Mucosa of stomach (tissue), 1 donor: ENCODE data around the gene ESPNL.

Source experiments
- H3K27me3 ChIP-seq: one replicate; pipeline ENCODE4 v1.7.0; 2013; ENCODE audit warnings: mild to moderate bottlenecking, low read length; ENCODE audit not compliant: control insufficient read depth, insufficient read depth
- H3K36me3 ChIP-seq: one replicate; pipeline ENCODE4 v1.7.0; 2013; ENCODE audit warnings: low read length; ENCODE audit not compliant: control insufficient read depth, insufficient read depth
- H3K4me1 ChIP-seq: one replicate; pipeline ENCODE4 v1.7.0; 2013; ENCODE audit warnings: mild to moderate bottlenecking, low read length; ENCODE audit not compliant: control insufficient read depth, insufficient read depth
- H3K4me3 ChIP-seq: one replicate; pipeline ENCODE4 v1.7.0; 2013; ENCODE audit warnings: low read length
- H3K9ac ChIP-seq: one replicate; pipeline ENCODE4 v1.7.0; 2013; ENCODE audit warnings: mild to moderate bottlenecking, low read length, moderate library complexity
- H3K9me3 ChIP-seq: one replicate; pipeline ENCODE4 v1.7.0; 2013; ENCODE audit warnings: mild to moderate bottlenecking, low read length, moderate library complexity; ENCODE audit not compliant: control insufficient read depth
- donor health status: Pancreatic carcinoma.

Gene ESPNL

GRCh38 chr2:238176613-238177012, 76.5 kb downstream of the ESPNL start:
- Histone ChIP-seq H3K4me3 (no peak overlapping the region), H3K27me3 (no peaks in the 10 kb centered on the region), H3K9me3 (no peaks in the 10 kb centered on the region), H3K4me1 (no peaks in the 10 kb centered on the region), H3K9ac (no peak overlapping the region), H3K36me3 (peaks cover 18% of the 10 kb centered on the region)

GRCh38 chr2:238180554-238180953, 80.4 kb downstream of the ESPNL start:
- H3K27me3 ChIP-seq: no peaks in the 10 kb centered on the region
- H3K9ac ChIP-seq: no peak overlapping the region
- H3K36me3 ChIP-seq: peaks cover 7% of the 10 kb centered on the region
- no peaks in the 10 kb centered on the region for H3K4me1 ChIP-seq
- H3K4me3 ChIP-seq: no peak overlapping the region
- H3K9me3 ChIP-seq: no peaks in the 10 kb centered on the region

GRCh38 chr2:238182362-238182761, 82.2 kb downstream of the ESPNL start:
- Histone ChIP-seq H3K4me1 (no peaks in the 10 kb centered on the region), H3K36me3 (peaks cover 7% of the 10 kb centered on the region), H3K4me3 (no peak overlapping the region), H3K27me3 (no peaks in the 10 kb centered on the region), H3K9ac (no peak overlapping the region), H3K9me3 (no peaks in the 10 kb centered on the region)
